NCI-H1436 (cell line): Measurements from ENCODE around the gene CPVL.

Source experiments
- DNase-seq: peaks from one replicate; lab custom pipeline; 2025; lab: John Stamatoyannopoulos, UW

The CPVL gene

DNA sequence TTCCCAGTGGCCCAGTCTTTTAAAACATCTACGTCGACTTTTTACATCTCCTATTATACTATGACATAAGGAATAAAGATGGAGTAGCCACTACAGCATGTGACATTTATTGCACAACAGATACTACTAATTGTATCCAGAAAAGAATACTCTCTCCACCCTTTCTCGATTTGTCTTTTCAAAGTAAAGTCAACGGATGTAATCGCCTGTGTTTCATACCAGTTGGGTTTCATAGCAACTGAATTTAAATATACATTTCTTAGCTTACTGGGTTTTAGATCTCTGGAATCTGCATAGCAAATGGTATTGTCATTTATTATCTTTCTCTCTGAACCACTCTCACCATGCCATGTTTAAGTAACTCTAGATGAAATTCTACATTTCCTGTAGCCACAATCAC is 101.8 kb downstream of the CPVL start:
- DNase-seq = no peak

DNA sequence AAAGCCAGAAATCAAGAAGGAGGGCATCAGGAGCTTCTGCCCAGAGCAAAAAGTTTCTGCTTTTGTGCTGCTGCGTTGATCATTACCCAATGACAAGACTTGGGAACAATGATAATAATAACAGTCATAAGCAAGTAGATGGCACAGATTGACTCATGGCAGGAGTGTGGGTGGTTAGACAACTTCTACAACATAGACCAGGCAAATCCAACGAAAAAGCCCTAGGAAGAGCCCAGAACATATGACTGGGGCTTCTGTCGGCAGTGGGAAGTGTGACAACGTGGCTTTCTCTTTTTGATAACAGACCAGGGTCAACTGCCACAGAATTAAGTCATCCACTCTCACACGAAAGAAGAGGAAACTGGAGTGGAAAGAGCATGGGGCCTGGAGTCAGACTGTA is 102.8 kb downstream of the CPVL start:
- DNase-seq = no peak

DNA sequence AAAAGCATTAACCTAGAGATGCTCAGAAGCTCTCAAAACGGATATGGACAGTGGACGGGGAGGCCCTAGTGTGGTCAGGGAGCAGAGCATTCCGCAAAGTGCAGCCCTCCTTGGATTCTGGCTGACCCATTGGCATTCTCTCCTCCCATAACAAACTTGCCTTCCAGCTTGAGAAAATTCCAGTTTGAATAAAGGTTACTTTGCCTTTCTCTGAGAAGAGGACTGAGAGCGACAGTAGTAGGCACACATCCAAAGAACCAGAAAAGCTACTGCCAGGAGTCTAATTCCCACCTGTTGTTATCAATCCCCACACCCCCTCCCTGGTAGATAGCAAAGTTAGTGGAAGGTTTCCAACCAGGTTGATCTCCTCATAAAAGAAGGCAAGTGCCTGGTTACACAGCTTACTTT is 103.5 kb downstream of the CPVL start:
- DNase-seq = no peak

DNA sequence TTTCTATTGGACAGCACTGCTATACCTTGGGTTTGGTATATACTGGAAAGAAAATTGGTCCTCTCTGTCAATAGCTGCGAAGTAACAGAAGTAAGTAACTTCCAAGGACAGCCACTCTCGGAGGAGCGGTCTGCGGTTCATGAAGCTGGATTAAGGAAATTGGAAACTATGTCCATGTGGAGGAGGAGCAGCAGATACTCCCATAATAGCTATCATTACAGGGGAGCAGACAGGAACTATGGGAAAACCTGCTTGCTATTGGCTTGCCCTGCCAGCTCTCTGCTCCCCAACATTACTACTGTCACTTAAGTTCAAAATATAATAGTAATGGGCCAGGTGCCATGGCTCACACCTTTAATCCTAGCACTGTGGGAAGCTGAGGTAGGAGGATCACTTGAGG is 104.3 kb downstream of the CPVL start:
- DNase-seq = no peak

DNA sequence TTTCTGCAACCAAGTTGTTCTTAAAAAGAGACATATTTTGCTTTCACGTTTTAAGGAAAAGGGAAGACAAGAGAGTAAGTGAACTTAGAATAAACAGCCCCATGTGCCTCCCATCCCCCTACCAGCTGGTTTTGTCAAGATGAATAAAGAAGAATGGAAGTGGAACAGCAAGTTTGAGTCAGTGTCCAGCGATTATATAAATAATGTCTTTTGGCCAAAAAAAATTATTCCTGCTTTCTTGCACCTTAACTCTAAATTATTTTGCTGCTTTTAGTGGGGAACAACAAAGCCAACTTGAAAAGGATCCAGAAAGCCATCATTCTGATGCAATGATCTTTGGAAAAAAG is 105.8 kb downstream of the CPVL start:
- no peak for DNase-seq

DNA sequence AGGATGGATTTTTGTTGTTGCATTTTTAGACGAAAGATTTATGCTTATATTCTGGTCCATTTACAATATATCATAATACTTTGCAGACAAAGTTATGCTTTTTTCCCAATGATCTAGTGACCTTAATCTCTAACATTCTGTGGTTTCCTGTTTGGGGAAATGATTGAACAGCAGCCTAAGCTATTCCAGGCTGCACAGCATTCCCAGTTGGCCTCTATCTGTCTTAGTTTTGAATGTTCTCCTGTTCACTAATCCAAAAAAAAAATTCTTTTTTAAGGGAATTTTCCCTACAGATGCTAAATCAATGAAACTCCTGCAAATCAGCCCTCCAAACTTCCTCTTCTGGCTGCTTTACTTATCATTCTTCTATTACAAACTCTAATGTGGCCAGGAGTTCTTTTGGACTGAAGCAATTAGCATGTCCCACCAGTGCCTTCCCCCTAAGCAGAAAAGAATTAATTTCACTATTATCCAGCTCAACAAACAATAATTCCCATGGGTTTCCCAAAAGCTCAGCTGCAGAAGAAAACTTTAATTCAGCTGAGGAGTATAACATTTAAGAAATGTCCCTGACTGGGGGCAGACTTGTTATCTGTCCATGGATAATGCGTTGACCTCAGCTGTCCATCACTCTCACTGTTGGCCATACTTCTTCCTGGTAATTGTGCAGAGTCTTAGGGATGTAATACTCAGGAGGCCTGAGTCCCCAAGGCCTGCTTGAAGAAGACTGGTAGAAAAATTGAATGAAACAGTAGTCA is 106.3 kb downstream of the CPVL start:
- no peak for DNase-seq

DNA sequence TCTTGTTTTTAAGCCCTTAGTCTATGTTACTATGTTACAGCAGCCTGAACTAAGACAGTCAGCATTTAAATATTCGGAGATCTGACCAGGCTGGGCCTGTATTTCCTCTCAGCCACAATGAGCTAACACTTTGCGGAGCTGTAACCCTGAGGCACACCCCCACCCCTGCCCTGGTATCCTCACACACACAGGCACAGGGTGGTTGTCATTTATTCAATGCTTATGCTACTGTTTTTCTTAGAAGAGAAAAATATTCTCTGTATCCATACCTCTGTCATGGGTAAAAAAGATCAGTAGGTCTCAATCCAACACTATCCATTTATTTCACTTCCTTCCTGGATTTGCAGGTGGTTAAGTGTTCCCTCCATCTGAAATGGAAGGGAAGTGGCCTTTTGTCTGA is 107.9 kb downstream of the CPVL start:
- DNase-seq = no peak

DNA sequence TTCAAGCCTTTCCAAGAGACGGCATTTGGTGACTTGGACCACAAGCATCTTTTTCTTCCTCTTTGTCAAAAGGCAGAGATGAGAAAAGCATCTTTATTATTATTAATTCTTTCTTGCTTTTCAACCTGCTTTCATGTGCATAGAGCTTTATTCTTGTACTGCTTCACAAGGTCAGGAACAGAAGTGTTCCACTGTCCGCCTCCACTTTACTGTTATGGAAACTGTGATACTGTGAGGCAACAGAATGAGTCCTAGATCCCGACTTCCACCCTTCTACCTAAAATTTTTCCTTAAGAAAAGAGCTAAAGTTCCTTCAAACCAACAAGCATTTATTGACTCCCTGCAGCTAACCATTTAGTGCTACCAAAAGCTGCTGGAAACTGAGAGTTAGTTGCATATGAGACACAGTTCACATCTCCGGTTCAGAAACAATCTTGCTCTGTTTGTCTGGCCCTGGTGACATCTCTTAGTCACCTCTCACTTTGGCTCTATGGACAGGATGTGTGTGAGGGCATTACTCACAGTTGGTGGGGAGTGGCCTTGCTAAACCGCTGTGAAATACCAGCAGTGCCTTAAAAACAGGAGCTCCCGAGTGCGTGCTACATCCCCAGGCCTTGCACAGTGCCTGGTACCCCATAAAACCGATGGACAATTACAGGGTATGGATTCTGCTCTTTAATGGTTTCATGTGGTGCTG is 111.1 kb downstream of the CPVL start:
- no peak for DNase-seq

DNA sequence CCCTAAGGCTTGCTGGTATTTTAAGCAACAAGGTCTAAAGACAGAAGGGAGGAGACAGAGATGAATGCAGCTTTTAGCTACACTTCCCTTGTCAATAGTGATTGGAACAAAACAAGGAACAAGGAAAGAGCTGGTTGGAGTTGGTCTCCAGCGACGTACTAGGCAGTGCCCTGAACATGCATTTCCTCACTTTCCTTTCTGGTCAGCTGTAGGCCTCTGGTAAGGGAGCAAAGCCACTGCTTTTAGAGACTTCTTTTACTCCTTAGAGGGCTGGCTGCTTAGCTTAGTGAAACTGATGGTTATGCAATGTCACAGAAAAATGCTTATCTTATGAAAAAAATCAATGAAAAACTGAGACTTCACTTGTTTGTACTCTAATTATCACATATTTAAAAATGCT is 112.8 kb downstream of the CPVL start:
- DNase-seq = no peak

DNA sequence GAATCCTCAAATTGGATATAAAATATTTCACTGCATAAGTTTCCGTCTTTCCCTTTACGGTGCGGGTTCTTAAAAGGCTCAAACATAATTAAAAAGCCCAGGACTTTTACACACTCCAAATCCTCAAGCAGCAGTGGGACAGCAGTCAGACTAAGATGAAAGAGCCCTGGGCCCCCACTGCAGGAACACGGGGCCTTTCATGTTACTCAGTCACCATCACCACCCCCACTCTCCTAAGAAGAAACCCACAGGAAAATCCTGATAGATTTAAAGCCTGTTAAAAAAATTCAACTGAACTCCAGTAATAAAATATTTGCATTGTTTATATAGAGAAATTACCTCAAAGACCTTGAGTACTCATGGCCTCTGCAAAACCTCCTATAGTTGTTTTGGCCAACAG is 114.2 kb downstream of the CPVL start:
- DNase-seq = no peak

DNA sequence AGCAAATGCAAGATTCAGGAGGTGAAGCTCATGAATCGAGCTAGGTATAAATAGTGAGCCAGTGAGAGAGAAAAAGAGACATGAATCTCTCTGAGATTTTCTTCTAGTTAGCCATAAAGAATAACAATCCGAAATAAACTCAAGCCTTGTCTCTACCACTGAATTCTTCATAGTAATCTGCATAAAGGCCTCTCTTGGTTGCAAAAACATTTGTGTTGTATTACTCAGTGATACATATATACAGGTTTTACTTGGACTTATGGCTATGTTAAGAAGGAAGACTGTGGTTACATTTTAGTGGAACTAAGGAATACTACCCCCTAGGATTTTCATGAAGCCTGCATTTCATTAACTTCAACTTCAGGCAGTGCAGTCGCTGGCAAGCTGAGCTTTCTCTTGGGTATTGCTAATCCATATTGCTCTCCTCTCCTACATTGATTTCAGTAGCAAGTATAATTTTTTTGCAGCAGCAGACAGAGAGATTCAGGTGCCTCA is 115.5 kb downstream of the CPVL start:
- DNase-seq = no peak

DNA sequence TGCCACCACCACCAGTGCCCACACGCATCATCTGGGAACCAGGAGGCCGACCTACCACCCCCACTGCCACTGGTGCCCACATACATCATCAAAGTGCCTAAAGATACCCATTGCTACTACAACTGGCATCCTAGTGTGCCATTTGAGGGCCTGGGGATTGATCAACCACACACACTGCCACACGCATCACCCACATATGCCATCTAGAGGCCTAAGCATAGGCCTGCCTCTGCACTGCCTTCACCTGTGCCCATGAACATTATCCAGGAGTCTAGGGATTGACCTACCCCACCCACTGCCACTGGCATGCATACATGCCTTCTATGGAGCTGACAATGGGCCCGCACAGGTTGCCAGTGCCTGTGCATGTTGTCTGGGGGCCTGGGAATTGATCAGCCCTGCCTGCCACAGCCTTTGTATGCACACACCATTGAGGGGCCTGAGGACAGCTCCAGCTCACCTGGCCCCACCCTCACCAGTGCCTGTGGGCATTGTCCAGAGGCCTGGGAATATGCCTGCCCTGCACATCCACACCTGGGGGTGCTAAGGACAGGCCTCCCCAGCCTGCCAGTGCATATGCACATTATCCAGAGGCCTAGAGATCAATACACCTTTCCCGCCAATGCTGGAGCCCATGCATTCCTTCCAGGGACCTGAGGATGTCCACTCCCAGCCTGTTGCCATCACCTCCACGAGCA is 123.9 kb downstream of the CPVL start:
- DNase-seq = no peak

DNA sequence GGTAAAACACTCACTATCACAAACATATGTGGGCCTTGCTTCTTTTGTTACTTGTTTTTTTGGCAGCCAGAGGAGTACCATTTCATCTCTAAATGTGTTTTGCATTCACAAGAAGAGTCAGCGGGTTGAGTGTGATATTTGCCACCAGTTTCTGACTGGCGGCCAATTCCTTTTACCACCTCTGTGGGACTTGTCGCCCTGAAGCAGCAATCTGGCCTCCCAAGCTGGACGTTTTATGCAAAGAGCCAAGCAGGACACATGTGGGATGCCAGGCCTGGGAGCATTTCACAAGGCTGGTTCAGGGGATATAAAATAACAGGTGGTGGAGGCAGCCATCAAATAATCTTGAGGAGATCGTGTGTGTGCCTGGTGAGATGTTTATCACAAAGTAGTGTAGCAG is 126.4 kb downstream of the CPVL start:
- DNase-seq = no peak

DNA sequence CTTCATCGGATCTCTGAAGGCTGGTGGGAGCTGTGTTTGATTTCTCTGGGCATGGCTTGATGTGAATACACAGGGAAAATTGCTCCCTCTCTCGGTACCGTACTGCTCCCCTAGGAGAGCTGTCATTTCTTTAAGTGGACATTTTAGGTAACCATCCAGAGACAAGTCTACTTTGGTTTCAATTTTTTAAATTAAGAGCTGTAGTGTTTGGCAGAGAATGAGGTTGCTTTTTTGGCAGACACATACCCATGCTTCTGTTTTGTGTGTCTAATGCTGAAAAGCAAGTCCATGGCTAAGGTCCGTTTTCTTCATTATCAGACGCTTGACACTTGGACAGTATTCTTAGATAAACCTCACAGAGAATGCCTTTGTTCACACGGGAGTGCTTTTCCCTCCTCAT is 127.0 kb downstream of the CPVL start:
- no peak for DNase-seq

DNA sequence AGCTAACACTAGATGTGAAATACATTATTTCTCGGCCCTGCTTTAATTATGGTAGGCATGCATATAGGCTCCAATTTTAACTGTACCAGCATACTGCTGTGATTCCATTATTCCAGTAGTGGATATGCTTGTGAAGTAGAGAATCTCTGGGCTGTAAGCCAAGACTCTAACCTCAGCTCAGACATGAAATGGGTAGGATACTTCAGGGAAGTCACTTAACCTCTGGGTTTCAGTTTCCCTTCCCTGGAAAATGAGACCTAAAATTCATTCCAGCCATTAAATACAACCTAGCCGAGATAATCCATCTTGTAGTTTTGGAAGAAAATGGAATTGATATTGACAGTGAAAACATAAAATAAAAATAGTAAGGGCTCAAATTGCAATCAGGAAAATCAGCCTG is 128.6 kb downstream of the CPVL start:
- DNase-seq = no peak

DNA sequence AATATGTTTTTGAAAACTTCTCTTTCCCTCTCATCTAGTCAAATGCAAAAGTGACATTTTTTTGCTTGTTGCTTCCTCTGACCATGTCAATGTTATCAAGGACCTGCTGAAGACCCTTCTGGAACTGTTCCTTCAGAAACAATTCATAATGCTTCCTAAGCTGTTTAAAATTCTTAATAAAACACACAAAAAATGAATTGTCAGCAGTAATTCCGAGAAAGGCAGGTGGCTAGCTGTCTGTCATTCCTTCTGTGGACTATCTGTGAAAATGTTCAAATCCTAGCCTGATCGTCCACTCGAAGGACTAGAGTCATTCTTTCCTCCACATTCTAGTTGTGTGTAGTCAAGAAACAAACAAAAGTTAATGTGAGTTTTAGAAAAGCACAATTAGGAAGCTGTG is 131.6 kb downstream of the CPVL start:
- DNase-seq = no peak

DNA sequence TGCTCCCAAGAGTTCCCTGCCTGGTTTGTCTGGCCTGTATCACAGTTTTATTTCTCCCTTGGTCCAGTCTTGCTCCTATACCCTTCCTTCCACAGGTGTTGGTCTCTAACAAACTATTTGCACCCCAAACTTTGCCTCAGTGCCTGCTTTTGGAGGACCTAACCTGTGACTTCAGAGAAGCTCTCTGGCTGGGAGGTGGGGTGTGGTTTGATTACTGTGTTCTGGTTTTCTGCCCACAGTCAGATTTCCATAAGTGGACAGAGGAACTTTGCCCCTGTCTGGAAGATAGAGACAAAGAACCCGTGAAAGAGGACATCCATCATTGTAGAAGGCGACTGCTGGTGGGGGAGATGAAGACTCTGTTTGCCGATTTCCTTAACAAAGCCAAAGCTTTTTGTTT is 132.4 kb downstream of the CPVL start:
- DNase-seq = no peak

DNA sequence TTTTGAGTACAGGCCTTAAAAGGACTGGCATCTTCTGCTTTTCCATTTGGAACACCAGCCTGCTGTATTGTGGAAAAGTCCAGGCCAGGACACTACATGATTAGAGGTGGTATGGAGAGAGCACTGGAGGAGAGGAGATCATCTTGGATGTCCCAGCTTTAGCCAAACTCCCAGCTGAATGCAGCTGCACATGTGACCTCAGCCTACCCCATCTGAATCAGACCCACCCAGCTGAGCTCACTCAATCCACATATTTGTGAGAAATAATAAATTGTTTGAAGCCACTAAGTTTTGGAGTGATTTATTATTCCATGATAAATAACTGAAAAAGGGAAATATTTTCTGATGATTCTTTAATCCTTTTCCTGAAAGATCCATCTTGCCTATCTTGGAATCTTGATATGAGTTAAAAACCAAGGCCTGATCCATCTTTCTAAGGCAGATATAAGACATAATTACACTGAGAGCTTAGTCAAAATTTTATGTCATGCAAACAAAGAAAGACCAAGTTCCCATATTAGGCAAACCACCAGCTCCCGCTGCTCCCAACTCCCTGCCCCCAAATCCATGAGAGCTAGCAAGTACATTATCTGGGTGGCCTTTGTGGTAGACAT is 133.1 kb downstream of the CPVL start:
- DNase-seq = no peak

DNA sequence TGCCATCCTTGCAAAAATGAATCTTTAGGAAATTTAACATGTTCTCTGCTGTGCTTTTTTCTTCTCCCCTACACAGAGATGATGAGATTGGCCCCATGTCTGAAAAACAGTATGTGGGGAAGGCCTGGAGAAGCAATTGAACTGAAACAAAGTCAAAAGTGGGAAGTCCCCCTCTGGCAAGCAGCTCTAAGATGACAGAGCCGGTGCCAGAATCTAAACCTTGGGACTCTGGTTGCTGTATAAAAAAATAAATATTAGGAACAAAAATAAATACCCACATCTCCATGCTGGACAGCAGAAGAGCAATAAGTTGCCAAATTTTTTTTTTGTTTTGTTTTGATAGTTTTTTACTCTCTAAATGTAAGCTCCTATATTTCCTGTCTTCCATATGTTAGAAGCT is 136.4 kb downstream of the CPVL start:
- DNase-seq = no peak

DNA sequence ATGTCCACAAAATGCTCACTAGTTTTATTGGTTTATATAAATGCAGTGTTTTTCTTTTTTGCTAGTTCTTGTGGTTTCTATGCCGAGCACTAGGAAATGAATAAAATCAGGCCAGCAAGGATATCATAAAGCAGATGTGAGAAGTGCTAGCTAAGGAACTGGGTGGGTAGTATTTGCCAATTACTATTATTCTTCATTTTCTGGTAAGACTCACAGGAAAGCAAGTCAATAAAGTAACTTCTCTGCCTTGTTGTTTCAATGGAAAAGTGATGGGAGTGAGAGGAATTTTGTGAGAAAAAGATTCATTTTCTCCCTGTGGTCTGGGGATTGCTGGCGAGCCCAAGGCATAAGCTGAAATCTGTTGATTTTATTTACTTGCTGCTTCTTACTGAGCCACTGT is 137.7 kb downstream of the CPVL start:
- no peak for DNase-seq

DNA sequence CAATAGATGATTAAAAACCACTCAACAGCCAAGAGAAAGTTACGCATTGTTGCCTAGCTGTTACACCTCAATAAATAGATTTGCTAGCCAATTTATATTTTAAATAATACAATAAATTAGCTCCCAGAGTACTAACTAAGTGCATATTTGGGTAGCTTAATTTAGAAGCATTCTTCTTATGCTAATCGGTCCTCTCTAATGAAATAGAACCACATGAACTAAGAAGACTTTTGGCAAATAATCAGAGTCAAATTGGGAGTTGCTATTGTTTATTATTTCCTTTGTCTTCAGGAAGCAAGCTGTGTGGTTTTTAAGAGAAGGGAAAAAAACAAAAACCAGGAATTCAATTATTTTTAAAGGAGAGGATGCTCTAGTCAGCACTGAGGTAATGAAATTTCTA is 139.2 kb downstream of the CPVL start:
- no peak for DNase-seq

DNA sequence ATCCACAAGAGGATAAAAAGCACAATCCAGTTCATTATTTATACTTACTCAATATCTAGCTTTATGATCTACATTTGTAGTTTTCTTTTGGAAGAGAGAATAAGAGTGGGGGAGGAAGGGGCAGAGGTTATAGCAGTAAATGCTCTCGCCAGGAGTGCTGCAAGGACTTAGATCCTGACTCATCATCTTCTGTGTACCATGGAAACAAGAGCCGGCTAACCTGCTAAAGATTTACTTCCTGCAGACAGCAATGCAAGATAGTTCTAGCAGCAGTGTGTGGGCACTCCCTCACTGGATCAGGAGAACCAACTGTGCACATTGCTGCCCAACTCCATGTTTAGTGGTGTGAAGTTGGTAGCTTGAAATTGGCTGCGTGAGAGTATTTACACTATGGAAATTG is 140.5 kb downstream of the CPVL start:
- DNase-seq = no peak

DNA sequence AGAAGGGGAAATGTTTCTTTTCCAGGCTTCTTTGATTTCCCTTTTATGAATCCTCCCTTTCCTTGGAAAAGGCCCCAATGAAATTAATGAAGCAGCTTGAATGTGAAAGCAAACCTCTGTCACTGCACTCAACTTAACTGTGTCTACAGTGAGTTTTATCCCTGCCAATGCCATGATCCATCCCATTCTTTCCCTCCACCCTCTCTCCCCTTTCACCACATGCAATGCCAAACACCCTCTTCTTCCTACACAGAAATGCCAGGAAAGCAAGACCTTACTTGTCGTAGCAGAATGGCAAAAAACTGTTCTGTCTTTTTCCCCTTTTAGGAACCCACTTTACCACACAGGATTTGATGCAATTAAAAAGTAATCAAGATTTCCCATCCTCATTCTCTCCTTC is 140.9 kb downstream of the CPVL start:
- DNase-seq = no peak
